H1 (cell line): Measurements from ENCODE around the gene KCNB1. TPM values are rescaled to one million over a fixed set of nuclear protein-coding genes. Genes with fewer than 3 reads are reported as not detected.

Source experiments
- CTCF ChIA-PET: fragments of 300-600 bp; sonication (Branson Sonifier 250); formaldehyde crosslinking; loops from one replicate; lab custom pipeline; 2021; ENCODE audit not compliant: partially characterized antibody; lab: Charles Lee
- POLR2A ChIA-PET: fragments of 300-600 bp; sonication (Branson Sonifier 250); formaldehyde crosslinking; loops from one replicate; lab custom pipeline; 2021; ENCODE audit warnings: inconsistent platforms; ENCODE audit not compliant: partially characterized antibody; lab: Charles Lee
- DNase-seq, 2 experiments: peaks; one replicate each; pipeline versions ENCODE4 v3.0.0 to v3.0.0-alpha.2; 2010 to 2022; ENCODE audit warnings: low spot score in 2 of 2, low read depth in 1 of 2, mixed read lengths in 1 of 2
- FAIRE-seq: peaks from 2 replicates; lab custom pipeline; 2011; peaks lifted over from hg19 to GRCh38; lab: Jason Lieb, UNC
- H2AFZ ChIP-seq: 2 replicates; pipeline ENCODE4 v1.8.1; 2012; ENCODE audit warnings: low read length, inconsistent platforms
- H2AK5ac ChIP-seq: 2 replicates; pipeline ENCODE4 v1.6.1; 2013; ENCODE audit warnings: low read depth, low read length
- H2BK120ac ChIP-seq: replicated peaks from 2 replicates; pipeline ENCODE3; 2013; ENCODE audit warnings: low read depth, low read length, inconsistent platforms
- H2BK12ac ChIP-seq: 2 replicates; pipeline ENCODE4 v1.6.1; 2013; ENCODE audit warnings: low read depth, low read length
- H2BK15ac ChIP-seq: 2 replicates; pipeline ENCODE4 v1.6.1; 2013; ENCODE audit warnings: low read length
- H2BK20ac ChIP-seq: 2 replicates; pipeline ENCODE4 v1.6.1; 2013; ENCODE audit warnings: low read length
- H2BK5ac ChIP-seq: 2 replicates; pipeline ENCODE4 v1.6.1; 2013; ENCODE audit warnings: low read depth, low read length
- H3K14ac ChIP-seq: 2 replicates; pipeline ENCODE4 v1.6.1; 2013; ENCODE audit warnings: inconsistent platforms; ENCODE audit not compliant: insufficient read length
- H3K18ac ChIP-seq: 2 replicates; pipeline ENCODE4 v1.6.1; 2013; ENCODE audit warnings: low read length; ENCODE audit errors: extremely low read depth
- H3K23ac ChIP-seq: 2 replicates; pipeline ENCODE4 v1.6.1; 2013; ENCODE audit warnings: inconsistent platforms; ENCODE audit not compliant: insufficient read length
- H3K23me2 ChIP-seq: 2 replicates; pipeline ENCODE4 v1.6.1; 2013; ENCODE audit warnings: low read depth, low read length
- H3K27ac ChIP-seq: 2 replicates; pipeline ENCODE4 v1.6.1; 2011; ENCODE audit warnings: low read depth, low read length, inconsistent platforms
- H3K27me3 ChIP-seq, 4 experiments: replicated peaks in 1 of 4; 1 replicate in 1 of 4; 2 replicates in 3 of 4; pipeline versions ENCODE4 v1.6.1 to v1.8.1; 2011 to 2013; ENCODE audit warnings: low read length in 3 of 4, mild to moderate bottlenecking in 3 of 4, inconsistent platforms in 2 of 4, mixed read lengths in 2 of 4, moderate library complexity in 1 of 4; ENCODE audit not compliant: control insufficient read depth in 3 of 4, insufficient read depth in 3 of 4; ENCODE audit errors: extremely low read depth in 1 of 4
- H3K36me3 ChIP-seq, 4 experiments: 2 replicates each; pipeline versions ENCODE4 v1.6.1 to v1.8.1; 2011 to 2013; ENCODE audit warnings: mild to moderate bottlenecking in 4 of 4, low read length in 3 of 4, moderate library complexity in 2 of 4, control low read depth in 1 of 4, inconsistent platforms in 1 of 4; ENCODE audit not compliant: insufficient read depth in 4 of 4, control insufficient read depth in 2 of 4
- H3K4ac ChIP-seq: replicated peaks from 2 replicates; pipeline ENCODE3; 2013; ENCODE audit warnings: low read length, low read depth, mixed read lengths, inconsistent platforms; ENCODE audit not compliant: insufficient read length
- H3K4me1 ChIP-seq, 4 experiments: replicated peaks in 1 of 4; 1 replicate in 1 of 4; 2 replicates in 3 of 4; pipeline versions ENCODE4 v1.6.1 to v1.8.1; 2011 to 2013; ENCODE audit warnings: low read length in 3 of 4, inconsistent platforms in 2 of 4, mixed read lengths in 1 of 4; ENCODE audit not compliant: insufficient read depth in 4 of 4, control insufficient read depth in 3 of 4
- H3K4me2 ChIP-seq, 2 experiments: 2 replicates each; pipeline versions ENCODE4 v1.6.1 to v1.8.1; 2011 to 2013; ENCODE audit warnings: low read depth in 2 of 2, low read length in 2 of 2, control low read depth in 1 of 2, inconsistent platforms in 1 of 2, mild to moderate bottlenecking in 1 of 2; ENCODE audit not compliant: insufficient read depth in 1 of 2
- H3K4me3 ChIP-seq, 4 experiments: fragments of 200-600, 300-600 bp in 1 of 4; sonication (generic), shearing (Covaris generic), sonication (Bioruptor Twin) in 1 of 4; 2 replicates each; pipeline versions ENCODE4 v1.5.1 to v1.8.1; 2011 to 2016; ENCODE audit warnings: low read length in 4 of 4, low read depth in 3 of 4, control low read depth in 2 of 4, inconsistent platforms in 2 of 4, mild to moderate bottlenecking in 2 of 4, mixed read lengths in 1 of 4, moderate library complexity in 1 of 4; ENCODE audit not compliant: insufficient read depth in 2 of 4; ENCODE audit errors: extremely low read depth in 1 of 4
- H3K56ac ChIP-seq: replicated peaks from 2 replicates; pipeline ENCODE3; 2013; ENCODE audit warnings: low read depth, mild to moderate bottlenecking, mixed read lengths, low read length, inconsistent platforms; ENCODE audit not compliant: insufficient read length
- H3K79me1 ChIP-seq: 2 replicates; pipeline ENCODE4 v1.6.1; 2013; ENCODE audit warnings: low read depth, low read length, control low read depth
- H3K79me2 ChIP-seq, 2 experiments: 2 replicates each; pipeline versions ENCODE4 v1.6.1 to v1.8.1; 2012 to 2013; ENCODE audit warnings: low read length in 2 of 2, mild to moderate bottlenecking in 2 of 2, inconsistent platforms in 1 of 2; ENCODE audit not compliant: insufficient read depth in 2 of 2, control insufficient read depth in 1 of 2
- H3K9ac ChIP-seq, 4 experiments: replicated peaks in 1 of 4; 1 replicate in 1 of 4; 2 replicates in 3 of 4; pipeline versions ENCODE4 v1.6.1 to v1.8.1; 2011 to 2013; ENCODE audit warnings: low read depth in 3 of 4, low read length in 3 of 4, control low read depth in 2 of 4, mild to moderate bottlenecking in 2 of 4, moderate library complexity in 2 of 4, inconsistent platforms in 1 of 4; ENCODE audit errors: extremely low read depth in 1 of 4
- H3K9me3 ChIP-seq, 2 experiments: 2 replicates each; pipeline versions ENCODE4 v1.6.1 to v1.8.1; 2012 to 2013; ENCODE audit warnings: mild to moderate bottlenecking in 2 of 2, moderate library complexity in 2 of 2, control low read depth in 1 of 2, inconsistent platforms in 1 of 2, low read depth in 1 of 2, low read length in 1 of 2, mixed read lengths in 1 of 2; ENCODE audit not compliant: insufficient read depth in 2 of 2
- H4K20me1 ChIP-seq, 2 experiments: replicated peaks in 1 of 2; 2 replicates each; pipeline versions ENCODE3 to v1.8.1; 2011 to 2013; ENCODE audit warnings: inconsistent platforms in 2 of 2, low read length in 2 of 2, mild to moderate bottlenecking in 1 of 2; ENCODE audit not compliant: insufficient read depth in 2 of 2, control insufficient read depth in 1 of 2
- H4K5ac ChIP-seq: 2 replicates; pipeline ENCODE4 v1.6.1; 2013; ENCODE audit warnings: low read length, low read depth, mixed read lengths, inconsistent platforms; ENCODE audit not compliant: insufficient read length
- H4K8ac ChIP-seq: 2 replicates; pipeline ENCODE4 v1.8.0; 2013; ENCODE audit warnings: mild to moderate bottlenecking, moderate library complexity, low read length, inconsistent platforms; ENCODE audit not compliant: insufficient read depth; ENCODE audit errors: extremely low read depth
- H4K91ac ChIP-seq: replicated peaks from 2 replicates; pipeline ENCODE3; 2013; ENCODE audit warnings: low read length, mixed read lengths, inconsistent platforms; ENCODE audit not compliant: insufficient read length
- BRCA1 ChIP-seq: IDR thresholded peaks from 2 replicates; pipeline ENCODE4 v1.6.1; 2012; ENCODE audit warnings: low read depth, low read length, improper control_type of control experiment
- CTBP2 ChIP-seq: IDR thresholded peaks from 2 replicates; pipeline ENCODE4 v1.7.0; 2011; ENCODE audit warnings: borderline replicate concordance, mild to moderate bottlenecking, moderate library complexity, mixed read lengths, low read length; ENCODE audit not compliant: insufficient read depth, insufficient read length
- EGR1 ChIP-seq: IDR thresholded peaks from 2 replicates; pipeline ENCODE4 v1.6.1; 2011; ENCODE audit warnings: low read depth, low read length, borderline replicate concordance
- FOSL1 ChIP-seq: IDR thresholded peaks from 2 replicates; pipeline ENCODE4 v1.6.1; 2011; ENCODE audit warnings: mild to moderate bottlenecking, low read depth, low read length, moderate library complexity; ENCODE audit not compliant: insufficient read depth
- POU5F1 ChIP-seq: IDR thresholded peaks from 2 replicates; pipeline ENCODE4 v1.6.1; 2011; ENCODE audit warnings: low read depth, mild to moderate bottlenecking, low read length, moderate library complexity
- SP1 ChIP-seq: IDR thresholded peaks from 2 replicates; pipeline ENCODE4 v1.6.1; 2011; ENCODE audit warnings: low read depth, low read length
- TAF1 ChIP-seq: IDR thresholded peaks from 2 replicates; pipeline ENCODE4 v1.6.1; 2011; ENCODE audit warnings: mild to moderate bottlenecking, low read depth, low read length
- YY1 ChIP-seq: IDR thresholded peaks from 2 replicates; pipeline ENCODE4 v1.6.1; 2011; ENCODE audit warnings: low read depth, mild to moderate bottlenecking, low read length
- ZNF274 ChIP-seq: IDR thresholded peaks from 2 replicates; pipeline ENCODE4 v1.7.0; 2012; ENCODE audit warnings: low read length, borderline replicate concordance; ENCODE audit errors: extremely low read depth
- WGBS, 2 experiments: shearing (Covaris generic) in 1 of 2; methylation state at CpG; one replicate each; pipeline versions ENCODE4 v1.1.6 to v1.1.7; 2013 to 2015; ENCODE audit warnings: low lambda C conversion rate in 2 of 2, mixed read lengths in 2 of 2, inconsistent platforms in 1 of 2, low coverage in 1 of 2, missing lambda C conversion rate in 1 of 2; ENCODE audit not compliant: insufficient replicate concordance in 2 of 2, insufficient coverage in 1 of 2, insufficient read length in 1 of 2; ENCODE audit errors: extremely low coverage in 1 of 2, missing lambda C conversion rate in 1 of 2; 5-methylcytosine and 5-hydroxymethylcytosine counted together
- polyA plus RNA-seq, 7 experiments: library from polyadenylated mRNA; depleted of rRNA in 3 of 7; stranded (reverse) in 5 of 7; unstranded in 2 of 7; fragments of >200 nt in 5 of 7; fragments of 200-250 nt in 2 of 7; gene quantifications; 1 replicate in 5 of 7; 2 replicates in 1 of 7; 4 replicates in 1 of 7; pipeline versions ENCODE4 v1.2.1 to v1.2.3, GENCODE V29; 2011 to 2013; ENCODE audit warnings: missing spikeins in 2 of 7, mixed read lengths in 2 of 7
- total RNA-seq: library from RNA; stranded (reverse); fragmentation: NEBNext Ultra II Directional; extraction: Animal tissue kit (Norgen Biotek cat#: 25700); gene quantifications from 2 replicates; pipeline ENCODE4 v1.2.1, GENCODE V29; 2021
- TF ChIP-seq, protein P1 (sequence below): IDR thresholded peaks from 2 replicates; pipeline ENCODE4 v1.6.1; 2011; ENCODE audit warnings: low read depth, mild to moderate bottlenecking, low read length; ENCODE audit not compliant: insufficient read depth

Gene KCNB1
- total and polyA plus RNA-seq, 2 of the 8 experiments (the other 6 are each of a cell fraction or from before 2014, with no cell fraction given) = 0.58 to 0.67 TPM

DNA sequence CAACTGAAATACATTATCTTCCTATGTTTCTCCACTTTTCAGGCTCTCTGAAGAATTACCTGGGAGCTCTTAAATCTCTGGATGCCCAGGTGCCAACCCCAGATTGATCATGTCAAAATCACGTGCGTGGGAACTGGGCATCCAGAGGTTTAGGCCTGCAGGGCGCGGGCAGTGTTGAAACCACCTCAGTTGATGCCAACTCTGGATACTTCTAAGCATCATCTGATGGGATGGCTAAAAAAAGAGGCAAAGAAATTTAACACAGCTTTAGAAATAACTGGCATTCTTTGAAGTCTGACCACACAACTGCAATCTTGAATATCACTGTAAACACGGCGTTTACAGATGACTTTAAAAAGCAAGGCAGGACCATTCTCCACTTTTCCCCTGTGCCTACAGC lies 43.6 kb upstream of the KCNB1 start:
- POLR2A ChIA-PET = interaction anchor here (1.3 kb wide), 1 partner anchor 16 kb away, joined by 3 read pairs; no protein-coding TSS in a partner anchor
- FAIRE-seq = no peak
- H3K18ac ChIP-seq = no peak overlapping the region
- H3K4me1 ChIP-seq = no peaks in the 10 kb centered on the region
- H3K27ac ChIP-seq = no peak overlapping the region
- H4K5ac ChIP-seq = no peak overlapping the region
- no peak for DNase-seq
- no peak overlapping the region for H2BK15ac ChIP-seq
- CTCF ChIA-PET = interaction anchor here (0.6 to 2.3 kb wide), 9 partner anchors 8 to 944 kb away, joined by 3 to 10 read pairs (median 3); no protein-coding TSS in a partner anchor
- H3K79me2 ChIP-seq = no peaks in the 10 kb centered on the region
- WGBS, 2 experiments = 93% methylated on average over 6 of the region's 6 CpGs; no CpG with 5 or more reads in 1 of the 2 experiments
- H3K27me3 ChIP-seq = no peaks in the 10 kb centered on the region
- H3K4me2 ChIP-seq = no peak overlapping the region
- no peak overlapping the region for H3K23ac ChIP-seq
- H4K8ac ChIP-seq = no peak overlapping the region
- no peak overlapping the region for H4K91ac ChIP-seq
- H3K9me3 ChIP-seq = 0 out of 4 replicates have a peak, but pooled peaks cover 0 to 3% of the 10 kb centered on the region in 2 experiments
- no peak overlapping the region for H2BK5ac ChIP-seq
- no peak overlapping the region for H3K4me3 ChIP-seq
- H3K4ac ChIP-seq = no peak overlapping the region
- H3K36me3 ChIP-seq = peaks cover 2 to 15% (median 9%) of the 10 kb centered on the region in 4 experiments; a peak in 3 of 8 replicates
- H3K23me2 ChIP-seq = no peaks in the 10 kb centered on the region
- H2BK12ac ChIP-seq = no peak overlapping the region
- H2AFZ ChIP-seq = no peak overlapping the region
- H2BK20ac ChIP-seq = no peak overlapping the region
- H3K56ac ChIP-seq = no peak overlapping the region
- H3K79me1 ChIP-seq = no peaks in the 10 kb centered on the region
- H3K14ac ChIP-seq = no peak overlapping the region
- no peak overlapping the region for H3K9ac ChIP-seq
- no peak overlapping the region for H2AK5ac ChIP-seq
- H4K20me1 ChIP-seq = peaks cover 0 to 3% of the 10 kb centered on the region in 2 experiments
- H2BK120ac ChIP-seq = no peak overlapping the region
- TF ChIP-seq EGR1 (no peak), SP1 (no peak), CTBP2 (no peak), YY1 (no peak), ZNF274 (no peak), POU5F1 (no peak), FOSL1 (no peak), BRCA1 (no peak), TAF1 (no peak)
- TF ChIP-seq, protein P1, sequence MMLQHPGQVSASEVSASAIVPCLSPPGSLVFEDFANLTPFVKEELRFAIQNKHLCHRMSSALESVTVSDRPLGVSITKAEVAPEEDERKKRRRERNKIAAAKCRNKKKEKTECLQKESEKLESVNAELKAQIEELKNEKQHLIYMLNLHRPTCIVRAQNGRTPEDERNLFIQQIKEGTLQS = no peak
